Measurements from ENCODE around the gene ATP6V1B1. TPM values are rescaled to one million over a fixed set of nuclear protein-coding genes. Genes with fewer than 3 reads are reported as not detected.

The ATP6V1B1 gene
- total and polyA plus RNA-seq, 9 of the 15 experiments (the other 6 are each of a cell fraction or from before 2014, with no cell fraction given): not detected

DNA sequence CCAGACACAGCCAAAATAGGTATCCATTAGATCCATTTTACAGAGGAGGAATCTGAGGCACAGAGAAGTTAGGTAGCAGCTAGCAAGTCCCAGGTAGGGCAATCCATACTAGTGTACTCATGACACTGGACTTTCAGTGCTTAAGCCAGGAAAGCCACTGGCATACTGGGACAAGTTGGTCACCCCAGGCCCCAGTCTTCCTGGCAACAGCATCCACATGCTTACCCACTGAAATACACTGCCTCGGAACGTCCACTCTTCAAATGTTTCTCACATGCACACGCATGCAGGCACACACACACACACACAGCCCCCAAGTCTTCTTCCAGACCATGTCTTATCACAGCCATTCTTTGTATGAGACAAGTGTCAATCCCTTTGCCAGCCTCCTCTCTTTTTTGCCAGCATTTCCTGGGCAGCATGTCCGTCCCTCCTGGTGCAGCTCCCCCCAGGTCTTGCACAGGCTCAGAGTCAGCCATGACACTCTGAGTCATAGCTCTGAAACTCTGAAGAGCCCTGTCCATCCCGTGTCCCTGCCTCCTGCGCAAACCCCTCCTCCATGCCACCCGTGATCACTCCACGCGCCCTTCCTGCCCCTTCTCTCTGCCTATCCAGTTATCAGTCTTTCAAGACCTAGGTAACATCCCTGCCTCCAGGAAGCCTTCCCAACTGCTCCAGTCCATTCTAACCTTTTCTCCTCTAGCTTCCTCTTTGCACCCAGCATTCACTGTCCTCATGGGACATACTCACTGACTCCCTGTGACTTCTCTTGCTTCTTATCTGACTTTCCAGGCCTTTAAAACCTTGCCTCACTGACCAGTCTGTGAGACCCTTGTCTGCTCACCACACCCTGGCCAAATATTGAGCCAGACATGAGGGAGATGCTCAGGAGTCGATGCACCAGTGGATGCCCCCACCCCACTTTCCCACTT is 69.8 kb downstream of the ATP6V1B1 start (continued):
- TF ChIP-seq SMAD3 (CRISPR knock-in tag; conservative IDR thresholded peaks at IDR 0.05) (no peak), ZNF146 (CRISPR knock-in tag; IDR thresholded peaks at IDR 0.05; ENCODE audit: unreplicated experiment) (no peak), ZC3H4 (CRISPR knock-in tag; IDR thresholded peaks at IDR 0.05; ENCODE audit: borderline replicate concordance) (no peak), ZNF197 (CRISPR knock-in tag; IDR thresholded peaks at IDR 0.05; ENCODE audit: low read depth) (no peak), ZNF695 (CRISPR knock-in tag; IDR thresholded peaks at IDR 0.05) (no peak), ZNF12 (CRISPR knock-in tag; IDR thresholded peaks at IDR 0.05) (no peak), MTA3 (IDR thresholded peaks at IDR 0.05; ENCODE audit: borderline replicate concordance) (no peak), E2F8 (IDR thresholded peaks at IDR 0.05; ENCODE audit: low read depth, partially characterized antibody) (no peak), NR2C1 (IDR thresholded peaks at IDR 0.05) (no peak), NR2C1 (tag; IDR thresholded peaks at IDR 0.05) (no peak), ZKSCAN3 (CRISPR knock-in tag; IDR thresholded peaks at IDR 0.05) (no peak), ZFPM2 (CRISPR knock-in tag; IDR thresholded peaks at IDR 0.05) (no peak), ZNF507 (tag; conservative IDR thresholded peaks at IDR 0.05) (no peak), JUND (IDR thresholded peaks at IDR 0.05; ENCODE audit: borderline replicate concordance, low read depth, low read length) (peak; percentile 34; the same call in 1 of the 2 replicates), JUND (tag; IDR thresholded peaks at IDR 0.05; ENCODE audit: borderline replicate concordance, low read depth, low read length) (peak; percentile 51; the same call in 1 of the 3 replicates), SMAD2 (IDR thresholded peaks at IDR 0.05; ENCODE audit: low read depth, low read length) (no peak), RFX5 (IDR thresholded peaks at IDR 0.05; ENCODE audit: low read depth, low read length) (no peak), STAT5A (IDR thresholded peaks at IDR 0.05; ENCODE audit: borderline replicate concordance, low read length) (no peak), EHMT2 (IDR thresholded peaks at IDR 0.05) (peak; percentile 47; the same call in 1 of the 2 replicates)
- TF ChIP-seq, protein P1, sequence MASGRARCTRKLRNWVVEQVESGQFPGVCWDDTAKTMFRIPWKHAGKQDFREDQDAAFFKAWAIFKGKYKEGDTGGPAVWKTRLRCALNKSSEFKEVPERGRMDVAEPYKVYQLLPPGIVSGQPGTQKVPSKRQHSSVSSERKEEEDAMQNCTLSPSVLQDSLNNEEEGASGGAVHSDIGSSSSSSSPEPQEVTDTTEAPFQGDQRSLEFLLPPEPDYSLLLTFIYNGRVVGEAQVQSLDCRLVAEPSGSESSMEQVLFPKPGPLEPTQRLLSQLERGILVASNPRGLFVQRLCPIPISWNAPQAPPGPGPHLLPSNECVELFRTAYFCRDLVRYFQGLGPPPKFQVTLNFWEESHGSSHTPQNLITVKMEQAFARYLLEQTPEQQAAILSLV (tag; IDR thresholded peaks at IDR 0.05): 0 out of 2 replicates have a peak, but pooled peaks have one; percentile 16
- TF ChIP-seq, protein P2, sequence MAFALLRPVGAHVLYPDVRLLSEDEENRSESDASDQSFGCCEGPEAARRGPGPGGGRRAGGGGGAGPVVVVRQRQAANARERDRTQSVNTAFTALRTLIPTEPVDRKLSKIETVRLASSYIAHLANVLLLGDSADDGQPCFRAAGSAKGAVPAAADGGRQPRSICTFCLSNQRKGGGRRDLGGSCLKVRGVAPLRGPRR (CRISPR knock-in tag; IDR thresholded peaks at IDR 0.05): no peak
- TF ChIP-seq, protein P3, sequence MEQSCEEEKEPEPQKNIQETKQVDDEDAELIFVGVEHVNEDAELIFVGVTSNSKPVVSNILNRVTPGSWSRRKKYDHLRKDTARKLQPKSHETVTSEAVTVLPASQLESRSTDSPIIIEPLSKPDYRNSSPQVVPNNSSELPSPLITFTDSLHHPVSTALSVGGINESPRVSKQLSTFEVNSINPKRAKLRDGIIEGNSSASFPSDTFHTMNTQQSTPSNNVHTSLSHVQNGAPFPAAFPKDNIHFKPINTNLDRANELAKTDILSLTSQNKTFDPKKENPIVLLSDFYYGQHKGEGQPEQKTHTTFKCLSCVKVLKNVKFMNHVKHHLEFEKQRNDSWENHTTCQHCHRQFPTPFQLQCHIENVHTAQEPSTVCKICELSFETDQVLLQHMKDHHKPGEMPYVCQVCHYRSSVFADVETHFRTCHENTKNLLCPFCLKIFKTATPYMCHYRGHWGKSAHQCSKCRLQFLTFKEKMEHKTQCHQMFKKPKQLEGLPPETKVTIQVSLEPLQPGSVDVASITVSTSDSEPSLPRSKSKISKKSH (CRISPR knock-in tag; IDR thresholded peaks at IDR 0.05): no peak
